MCF 10A (cell line): ENCODE results near the gene ABCA13. TPM values are rescaled to one million over a fixed set of nuclear protein-coding genes. Genes with fewer than 3 reads are reported as not detected.

Experiments
- BruUV-seq: library from RNA; stranded (reverse); fragments of 400-500 nt; replicated peaks from 2 replicates; lab custom pipeline; 2021; lab: Mats Ljungman, UMichigan
- CTCF ChIA-PET: fragments of 300-600 bp; sonication (Branson Sonifier 250); formaldehyde crosslinking; extraction: SDS; loops from one replicate; lab custom pipeline; 2021; ENCODE audit warnings: antibody characterized with exemption, inconsistent platforms; lab: Yijun Ruan, JAX
- POLR2A ChIA-PET: fragments of 300-600, 350-650 bp; sonication (Branson Sonifier 250); formaldehyde crosslinking; extraction: SDS; loops from one replicate; lab custom pipeline; 2020; ENCODE audit warnings: antibody characterized with exemption, inconsistent platforms; lab: Yijun Ruan, JAX
- DNase-seq: peaks from one replicate; pipeline ENCODE4 v3.0.0-alpha.2; 2018; ENCODE audit not compliant: unreplicated experiment
- H3K27ac Mint-ChIP-seq: one replicate; pipeline ENCODE4 v1.8.0; 2022; ENCODE audit warnings: mild to moderate bottlenecking, low read depth, mixed read lengths; ENCODE audit not compliant: unreplicated experiment
- H3K27me3 Mint-ChIP-seq: one replicate; pipeline ENCODE4 v1.8.0; 2022; ENCODE audit warnings: mixed read lengths; ENCODE audit not compliant: insufficient read depth, unreplicated experiment
- H3K36me3 Mint-ChIP-seq: one replicate; pipeline ENCODE4 v1.8.0; 2022; ENCODE audit warnings: mild to moderate bottlenecking, moderate library complexity, mixed read lengths; ENCODE audit not compliant: insufficient read depth, unreplicated experiment
- H3K4me1 Mint-ChIP-seq: one replicate; pipeline ENCODE4 v1.8.0; 2022; ENCODE audit warnings: mixed read lengths; ENCODE audit not compliant: insufficient read depth, unreplicated experiment
- H3K4me3 Mint-ChIP-seq: one replicate; pipeline ENCODE4 v1.8.0; 2022; ENCODE audit warnings: mild to moderate bottlenecking, moderate library complexity, mixed read lengths; ENCODE audit not compliant: unreplicated experiment
- H3K9me3 Mint-ChIP-seq: one replicate; pipeline ENCODE4 v1.8.0; 2022; ENCODE audit warnings: mixed read lengths; ENCODE audit not compliant: unreplicated experiment
- CTCF ChIP-seq: fragments of 200-600 bp; IDR thresholded peaks from one replicate; pipeline ENCODE4 v1.8.0; 2022; ENCODE audit warnings: antibody characterized with exemption, mild to moderate bottlenecking; ENCODE audit not compliant: unreplicated experiment
- intact Hi-C: fragments of 100-400 bp; cut with micrococcal nuclease; formaldehyde crosslinking; loops from 2 replicates; pipeline ENCODE4 v1.14.1; 2022
- total RNA-seq: library from RNA; stranded (reverse); gene quantifications from 2 replicates; pipeline ENCODE4 v1.2.3, GENCODE V29; 2022

ABCA13 gene
- total RNA-seq, 1 experiment from 2014 or later, result 0.30 TPM

GRCh38 chr7:48269066-48269465 lies 97.8 kb downstream of the ABCA13 start:
- no peak overlapping the region for H3K4me3 Mint-ChIP-seq
- ChIA-PET CTCF (interaction anchor here (0.5 kb wide), 1 partner anchor 457 kb away, joined by 3 read pairs; no protein-coding TSS in a partner anchor), POLR2A (no interaction called here)
- H3K27ac Mint-ChIP-seq, result no peak overlapping the region
- no peak for DNase-seq
- no peak for TF ChIP-seq CTCF
- H3K27me3 Mint-ChIP-seq, result peaks cover 55% of the 10 kb centered on the region
- intact Hi-C loops, result no loop called here
- BruUV-seq, result no TSS peak
- H3K4me1 Mint-ChIP-seq, result no peaks in the 10 kb centered on the region
- H3K9me3 Mint-ChIP-seq, result no peaks in the 10 kb centered on the region
- no peaks in the 10 kb centered on the region for H3K36me3 Mint-ChIP-seq

- CTCF ChIA-PET, result interaction anchor here (2.1 kb wide), 1 partner anchor 25 kb away, joined by 11 read pairs; no protein-coding TSS in a partner anchor
- no TSS peak for BruUV-seq
- H3K4me3 Mint-ChIP-seq, result no peak overlapping the region
- H3K9me3 Mint-ChIP-seq, result no peaks in the 10 kb centered on the region
- no peak for DNase-seq
- no peak overlapping the region for H3K27ac Mint-ChIP-seq
- no peaks in the 10 kb centered on the region for H3K36me3 Mint-ChIP-seq
- H3K4me1 Mint-ChIP-seq, result no peaks in the 10 kb centered on the region
- intact Hi-C loops, result loop anchor here (5.0 kb wide), 1 partner anchor 92 kb away; no protein-coding TSS in a partner anchor
- TF ChIP-seq CTCF, result no peak
- POLR2A ChIA-PET, result no interaction called here
- H3K27me3 Mint-ChIP-seq, result peaks cover 17% of the 10 kb centered on the region
These were observed 103.4 kb downstream of the ABCA13 start for GRCh38 chr7:48274662-48275061.

GRCh38 chr7:48279420-48279819 lies 108.2 kb downstream of the ABCA13 start:
- Mint-ChIP-seq H3K27me3 (no peaks in the 10 kb centered on the region), H3K4me1 (peaks cover 12% of the 10 kb centered on the region), H3K9me3 (no peaks in the 10 kb centered on the region), H3K36me3 (no peaks in the 10 kb centered on the region), H3K4me3 (no peak overlapping the region), H3K27ac (no peak overlapping the region)
- intact Hi-C loops, result no loop called here
- CTCF ChIA-PET, result interaction anchor here (1.3 kb wide), 1 partner anchor 20 kb away, joined by 5 read pairs; no protein-coding TSS in a partner anchor
- BruUV-seq, result no TSS peak
- DNase-seq, result no peak
- TF ChIP-seq CTCF, result no peak
- POLR2A ChIA-PET, result no interaction called here

- Mint-ChIP-seq H3K9me3 (no peaks in the 10 kb centered on the region), H3K27me3 (no peaks in the 10 kb centered on the region), H3K4me3 (no peak overlapping the region), H3K4me1 (peaks cover 15% of the 10 kb centered on the region), H3K36me3 (no peaks in the 10 kb centered on the region), H3K27ac (no peak overlapping the region)
- TF ChIP-seq CTCF, result no peak
- CTCF ChIA-PET, result interaction anchor here (1.3 kb wide), 1 partner anchor 19 kb away, joined by 5 read pairs; no protein-coding TSS in a partner anchor
- intact Hi-C loops, result no loop called here
- POLR2A ChIA-PET, result no interaction called here
- peak; percentile 35 for DNase-seq
- no TSS peak for BruUV-seq
These were observed 108.8 kb downstream of the ABCA13 start for GRCh38 chr7:48280100-48280499.
